ENCODE measurements around the gene FANCB. TPM values are rescaled to one million over a fixed set of nuclear protein-coding genes. Genes with fewer than 3 reads are reported as not detected.
A peak's percentile ranks its signal among the peaks of the same experiment; 100 is the strongest.

FANCB gene
- total RNA-seq, 8 experiments from 2014 or later: 0.78 to 7.4 (median 2.5) TPM

GRCh38 chrX:14826319-14826718 is 46.5 kb downstream of the FANCB start:
- WGBS, 10 experiments: 38 to 100% (median 88%) methylated on average over 1 to 3 of the region's 3 CpGs; no CpG with 5 or more reads in 2 of the 10 experiments
- in situ Hi-C loops (cut with MboI; ENCODE audit: low pct_unique_long_range_greater_than_20kb in 2 of 9, low sequenced_read_pairs in 9 of 9, unreplicated experiment in 9 of 9): no loop called here
- Histone ChIP-seq H3K4me1 (replicated peaks in 1 of 2) (no peaks in the 10 kb centered on the region), H3K27ac (no peak overlapping the region), H3K4me3 (no peak overlapping the region)
- no peak for ATAC-seq (replicated peaks in 6 of 8)

GRCh38 chrX:14825851-14826250 is 47.0 kb downstream of the FANCB start:
- no peak overlapping the region for H3K27ac ChIP-seq
- ATAC-seq (replicated peaks in 6 of 8): peak in 1 of 8 experiments; percentile 35
- in situ Hi-C loops (cut with MboI; ENCODE audit: low pct_unique_long_range_greater_than_20kb in 2 of 9, low sequenced_read_pairs in 9 of 9, unreplicated experiment in 9 of 9): no loop called here
- no peaks in the 10 kb centered on the region for H3K4me1 ChIP-seq (replicated peaks in 1 of 2)
- H3K4me3 ChIP-seq: no peak overlapping the region

GRCh38 chrX:14819769-14820168 is 53.1 kb downstream of the FANCB start:
- in situ Hi-C loops (cut with MboI; ENCODE audit: low pct_unique_long_range_greater_than_20kb in 2 of 9, low sequenced_read_pairs in 9 of 9, unreplicated experiment in 9 of 9): no loop called here
- WGBS, 10 experiments: 60 to 100% (median 78%) methylated on average over 1 to 3 of the region's 3 CpGs; no CpG with 5 or more reads in 6 of the 10 experiments
- H3K4me1 ChIP-seq (replicated peaks in 1 of 2): no peaks in the 10 kb centered on the region
- no peak overlapping the region for H3K4me3 ChIP-seq
- no peak overlapping the region for H3K27ac ChIP-seq
- ATAC-seq (replicated peaks in 6 of 8): no peak

- Histone ChIP-seq H3K4me1 (replicated peaks in 1 of 2) (no peaks in the 10 kb centered on the region), H3K4me3 (no peak overlapping the region), H3K27ac (no peak overlapping the region)
- WGBS, 10 experiments: 0 to 100% (median 77%) methylated on average over 1 to 2 of the region's 2 CpGs; no CpG with 5 or more reads in 6 of the 10 experiments
- ATAC-seq (replicated peaks in 6 of 8): peak in 3 of 8 experiments; percentile 22 to 92 (median 87)
- in situ Hi-C loops (cut with MboI; ENCODE audit: low pct_unique_long_range_greater_than_20kb in 2 of 9, low sequenced_read_pairs in 9 of 9, unreplicated experiment in 9 of 9): no loop called here
Measured at GRCh38 chrX:14817571-14817970, 55.3 kb downstream of the FANCB start.

- H3K4me3 ChIP-seq: no peak overlapping the region
- no peak overlapping the region for H3K27ac ChIP-seq
- ATAC-seq (replicated peaks in 6 of 8): no peak
- 38 to 83% (median 57%) methylated on average over 1 of the region's 1 CpG; no CpG with 5 or more reads in 7 of the 10 experiments for WGBS, 10 experiments
- H3K4me1 ChIP-seq (replicated peaks in 1 of 2): no peaks in the 10 kb centered on the region
- in situ Hi-C loops (cut with MboI; ENCODE audit: low pct_unique_long_range_greater_than_20kb in 2 of 9, low sequenced_read_pairs in 9 of 9, unreplicated experiment in 9 of 9): no loop called here
Measured at GRCh38 chrX:14802943-14803710, 69.7 kb downstream of the FANCB start.

GRCh38 chrX:14801136-14801535 is 71.7 kb downstream of the FANCB start:
- Histone ChIP-seq H3K27ac (no peak overlapping the region), H3K4me3 (no peak overlapping the region), H3K4me1 (replicated peaks in 1 of 2) (no peaks in the 10 kb centered on the region)
- in situ Hi-C loops (cut with MboI; ENCODE audit: low pct_unique_long_range_greater_than_20kb in 2 of 9, low sequenced_read_pairs in 9 of 9, unreplicated experiment in 9 of 9): no loop called here
- whole genome bisulfite sequencing, 10 experiments: 60 to 100% methylated on average over 1 to 2 of the region's 2 CpGs; no CpG with 5 or more reads in 8 of the 10 experiments
- ATAC-seq (replicated peaks in 6 of 8): peak in 1 of 8 experiments; percentile 37

GRCh38 chrX:14798805-14799397 is 74.0 kb downstream of the FANCB start:
- no peak overlapping the region for H3K27ac ChIP-seq
- in situ Hi-C loops (cut with MboI; ENCODE audit: low pct_unique_long_range_greater_than_20kb in 2 of 9, low sequenced_read_pairs in 9 of 9, unreplicated experiment in 9 of 9): no loop called here
- WGBS, 10 experiments: 25 to 100% (median 81%) methylated on average over 1 to 2 of the region's 3 CpGs; no CpG with 5 or more reads in 5 of the 10 experiments
- H3K4me1 ChIP-seq (replicated peaks in 1 of 2): no peaks in the 10 kb centered on the region
- no peak for ATAC-seq (replicated peaks in 6 of 8)
- no peak overlapping the region for H3K4me3 ChIP-seq

Other genes starting within 250 kb of the FANCB start
- 10 to 100 TPM in 7 of 8 experiments, 1 to 10 TPM in 1; 6.8 to 18.8 (median 13.2) TPM for gene MOSPD2, start 352 bp upstream of the FANCB start, total RNA-seq

All from motor neuron (in vitro differentiated cells).